ENCODE data around the gene EMILIN2.
A peak's percentile ranks its signal among the peaks of the same experiment; 100 is the strongest.

EMILIN2 gene

DNA sequence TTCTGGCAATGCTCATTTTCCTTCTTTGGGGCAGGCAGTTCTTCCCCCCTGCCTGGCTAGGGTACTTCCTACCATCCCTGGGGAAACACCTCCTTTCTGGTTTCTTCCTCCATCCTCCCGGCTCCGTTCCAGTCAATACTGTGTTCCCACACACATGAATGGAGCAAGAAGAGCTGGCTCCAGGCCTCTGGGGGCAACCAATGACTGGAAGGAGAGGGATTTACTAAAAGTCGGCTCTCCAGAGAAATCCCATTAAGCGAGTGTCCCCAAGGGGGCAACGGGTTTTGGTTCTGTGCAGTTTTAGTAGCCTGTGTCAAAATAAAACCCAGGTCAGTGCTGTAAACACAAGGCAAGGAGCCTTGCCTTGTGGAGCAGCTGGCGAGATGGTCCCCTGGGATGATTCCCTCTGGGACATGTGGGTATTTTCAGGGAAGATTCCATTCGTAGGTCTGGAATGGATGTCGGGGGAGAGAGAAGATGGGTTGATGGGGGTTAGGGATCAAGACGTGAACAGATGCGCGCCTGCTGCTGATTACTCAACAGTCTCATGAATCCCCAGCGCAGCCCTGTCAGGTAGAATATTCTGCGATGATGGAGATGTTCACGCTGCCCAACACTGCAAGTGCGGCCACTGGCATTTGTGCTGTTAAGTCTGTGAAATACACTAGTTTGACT, 32.0 kb downstream of the EMILIN2 start:
- no peak for DNase-seq (ENCODE audit: low read depth)

DNA sequence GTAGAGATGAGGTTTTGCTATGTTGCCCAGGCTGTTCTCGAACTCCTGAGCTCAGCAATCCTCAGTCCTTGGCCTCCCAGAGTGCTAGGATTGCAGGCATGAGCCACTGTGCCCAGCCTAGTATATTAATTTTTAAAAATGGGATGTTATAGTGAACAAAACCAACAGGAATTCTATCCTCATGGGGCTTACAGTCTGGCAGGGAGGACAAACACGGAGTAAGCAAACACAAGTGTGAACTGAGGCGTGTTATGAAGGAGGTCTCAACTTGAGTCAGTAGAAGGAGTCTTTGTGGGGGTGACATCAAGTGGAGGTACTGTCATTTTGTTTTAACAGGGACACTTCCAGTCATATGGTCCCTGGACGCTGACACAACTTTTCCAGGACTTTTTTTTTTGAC, 33.1 kb downstream of the EMILIN2 start:
- DNase-seq (ENCODE audit: low read depth), result no peak

DNA sequence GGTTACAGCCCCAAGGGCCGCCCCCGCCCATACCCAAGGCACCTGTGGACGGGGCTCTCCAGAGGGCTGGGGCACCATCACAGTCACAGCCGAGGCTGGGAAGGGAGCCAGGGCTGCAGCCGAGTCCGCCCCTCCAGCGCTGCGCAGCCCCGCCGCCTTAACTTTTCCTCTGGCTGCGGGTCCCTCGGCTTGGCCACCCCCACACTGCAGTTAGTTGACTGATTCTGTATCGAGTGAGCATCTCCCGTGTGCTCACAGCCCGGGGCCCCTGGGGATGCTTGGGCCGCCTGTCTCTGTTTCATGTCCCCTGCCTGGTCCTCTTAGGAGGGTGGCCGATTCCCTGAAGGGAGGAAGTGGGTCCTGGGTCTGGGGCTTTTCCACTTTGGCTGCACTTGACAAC, 33.7 kb downstream of the EMILIN2 start:
- DNase-seq (ENCODE audit: low read depth), result no peak

DNA sequence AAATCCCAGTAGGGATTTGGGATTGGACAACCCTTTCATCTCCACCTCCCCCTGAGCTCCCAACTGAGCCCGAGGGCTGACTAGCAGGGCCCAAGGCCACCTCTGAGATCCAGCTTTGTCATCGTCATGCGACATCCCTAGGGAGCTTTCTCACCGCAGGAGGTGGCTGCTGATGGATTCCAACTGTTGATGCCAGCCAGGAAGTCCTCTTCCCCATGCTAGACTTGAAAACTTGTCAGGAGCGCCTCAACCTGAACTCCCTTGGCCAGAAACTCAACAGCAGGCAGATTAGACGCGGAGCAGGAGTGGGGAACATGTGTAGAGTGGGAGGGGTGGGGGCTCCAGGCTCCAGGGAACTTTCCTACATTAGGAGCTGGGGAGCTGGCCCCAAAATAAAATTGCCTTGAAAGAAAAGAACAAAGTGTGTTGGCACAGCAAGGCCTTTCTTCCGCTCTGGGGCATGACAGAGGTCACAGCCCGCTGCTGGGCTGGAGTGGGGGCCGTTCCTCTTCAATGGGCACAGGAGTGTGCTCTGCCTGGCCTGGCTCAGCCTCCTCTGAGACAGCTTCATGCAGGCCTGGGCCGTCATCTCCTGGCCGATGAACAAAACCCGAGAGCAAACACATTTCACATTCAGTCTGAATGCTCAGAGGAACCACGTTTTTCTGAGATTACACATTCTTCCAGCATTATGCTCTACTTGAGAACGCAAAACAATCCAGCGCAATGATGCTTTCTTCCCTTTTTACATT, 34.5 kb downstream of the EMILIN2 start:
- peak; percentile 87 for DNase-seq (ENCODE audit: low read depth)

- no peak for DNase-seq (ENCODE audit: low read depth)
Measured at GRCh38 chr18:2881840-2882195, 35.0 kb downstream of the EMILIN2 start.

- DNase-seq (ENCODE audit: low read depth), result no peak
Measured at GRCh38 chr18:2882201-2882600, 35.4 kb downstream of the EMILIN2 start.

DNA sequence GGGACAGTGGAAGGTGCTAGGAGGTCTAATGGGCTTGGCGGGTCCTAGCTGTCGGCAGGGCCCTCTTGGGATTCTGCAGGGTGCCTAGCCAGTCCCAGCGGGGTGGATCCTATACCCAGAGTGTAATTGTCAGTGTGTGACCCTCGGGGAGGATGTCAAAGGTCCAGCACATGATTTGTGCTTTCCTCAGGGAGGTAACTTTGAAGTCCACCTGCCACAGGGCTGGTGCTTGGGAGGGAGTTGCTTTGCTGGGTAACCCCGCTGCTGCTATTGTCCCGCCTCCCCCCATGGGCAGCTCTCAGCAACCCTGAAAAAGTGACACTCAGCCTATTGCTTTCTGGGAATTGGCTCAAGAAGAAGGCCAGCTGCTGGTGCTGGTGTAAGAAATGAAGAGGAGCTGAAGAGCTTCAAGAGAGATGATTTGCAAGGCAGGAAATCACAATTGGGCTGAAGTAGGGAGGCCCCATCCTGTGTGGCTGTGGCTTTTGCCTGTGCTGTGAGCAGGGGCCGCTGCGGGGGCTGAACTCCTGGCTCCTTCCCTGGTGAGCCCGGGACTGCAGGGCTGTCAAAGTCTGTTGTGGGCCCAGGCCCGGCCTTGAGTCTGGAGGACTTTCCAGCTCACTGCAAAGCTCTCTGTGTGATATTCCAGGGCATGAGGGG, 36.4 kb downstream of the EMILIN2 start:
- no peak for DNase-seq (ENCODE audit: low read depth)

DNA sequence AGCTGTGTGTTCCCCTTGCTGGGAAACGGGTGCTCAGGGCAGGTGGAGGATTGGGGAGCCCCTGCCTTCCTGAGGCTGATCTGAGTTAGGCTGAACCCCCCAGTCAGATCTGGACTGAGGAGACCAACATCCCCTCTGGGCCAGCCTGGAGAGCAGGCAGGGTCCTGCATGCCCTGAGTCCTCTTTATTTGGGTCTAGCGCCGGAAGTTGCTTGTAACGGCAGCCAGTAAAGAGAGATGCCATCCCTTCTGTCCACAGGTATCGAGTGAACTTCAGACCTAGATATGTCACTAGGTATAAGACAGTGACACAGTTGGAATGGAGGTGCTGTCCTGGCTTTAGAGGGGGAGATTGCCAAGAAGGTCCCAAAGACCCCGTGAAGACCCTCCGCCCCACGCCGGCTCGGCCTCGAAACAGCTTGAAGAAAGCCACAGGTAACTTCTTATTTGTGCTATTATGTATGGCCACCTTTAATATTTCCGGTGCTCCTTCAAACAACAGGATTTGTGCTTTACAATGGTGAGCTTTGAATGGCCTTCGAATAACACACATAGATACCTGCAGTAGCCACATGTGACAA, 38.0 kb downstream of the EMILIN2 start:
- no peak for DNase-seq (ENCODE audit: low read depth)

GRCh38 chr18:2887470-2887869, 40.7 kb downstream of the EMILIN2 start:
- no peak for DNase-seq (ENCODE audit: low read depth)

GRCh38 chr18:2889761-2890192, 43.0 kb downstream of the EMILIN2 start:
- no peak for DNase-seq (ENCODE audit: low read depth)

DNA sequence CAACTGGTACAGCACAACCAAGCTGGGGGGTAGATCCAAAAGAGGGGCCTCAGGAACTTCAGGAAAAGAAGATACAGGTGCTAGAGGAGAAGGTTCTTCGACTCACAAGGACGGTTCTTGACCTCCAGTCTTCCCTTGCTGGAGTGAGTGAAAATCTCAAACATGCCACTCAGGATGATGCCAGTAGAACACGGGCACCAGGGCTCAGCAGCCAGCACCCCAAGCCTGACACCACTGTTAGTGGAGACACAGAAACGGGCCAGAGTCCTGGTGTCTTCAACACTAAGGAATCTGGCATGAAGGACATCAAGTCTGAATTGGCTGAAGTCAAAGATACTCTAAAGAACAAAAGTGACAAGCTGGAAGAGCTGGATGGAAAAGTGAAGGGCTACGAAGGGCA, 43.8 kb downstream of the EMILIN2 start:
- DNase-seq (ENCODE audit: low read depth), result no peak

DNA sequence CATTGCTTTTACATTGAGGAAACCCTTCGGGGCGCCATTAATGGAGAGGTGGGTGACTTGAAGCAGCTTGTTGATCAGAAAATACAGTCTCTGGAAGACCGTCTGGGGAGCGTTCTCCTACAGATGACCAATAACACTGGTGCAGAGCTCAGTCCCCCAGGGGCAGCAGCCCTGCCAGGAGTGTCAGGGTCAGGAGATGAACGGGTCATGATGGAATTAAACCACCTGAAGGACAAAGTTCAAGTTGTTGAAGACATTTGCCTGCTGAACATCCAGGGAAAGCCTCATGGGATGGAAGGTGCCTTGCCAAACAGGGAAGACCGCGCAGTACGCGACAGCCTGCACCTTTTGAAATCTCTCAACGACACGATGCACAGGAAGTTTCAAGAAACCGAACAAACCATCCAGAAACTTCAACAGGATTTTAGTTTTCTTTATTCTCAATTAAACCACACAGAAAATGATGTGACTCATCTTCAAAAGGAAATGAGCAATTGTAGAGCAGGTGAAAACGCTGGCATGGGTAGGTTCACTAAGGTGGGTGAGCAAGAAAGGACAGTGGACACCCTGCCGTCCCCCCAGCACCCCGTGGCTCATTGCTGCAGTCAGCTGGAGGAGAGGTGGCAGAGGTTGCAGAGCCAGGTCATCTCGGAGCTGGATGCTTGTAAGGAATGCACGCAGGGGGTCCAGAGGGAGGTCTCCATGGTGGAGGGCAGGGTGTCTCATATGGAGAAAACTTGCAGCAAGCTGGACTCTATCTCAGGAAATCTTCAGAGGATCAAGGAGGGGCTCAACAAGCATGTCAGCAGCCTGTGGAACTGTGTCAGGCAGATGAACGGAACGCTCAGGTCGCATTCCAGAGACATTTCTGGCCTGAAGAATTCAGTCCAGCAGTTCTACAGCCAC, 45.0 kb downstream of the EMILIN2 start:
- DNase-seq (ENCODE audit: low read depth), result no peak

DNA sequence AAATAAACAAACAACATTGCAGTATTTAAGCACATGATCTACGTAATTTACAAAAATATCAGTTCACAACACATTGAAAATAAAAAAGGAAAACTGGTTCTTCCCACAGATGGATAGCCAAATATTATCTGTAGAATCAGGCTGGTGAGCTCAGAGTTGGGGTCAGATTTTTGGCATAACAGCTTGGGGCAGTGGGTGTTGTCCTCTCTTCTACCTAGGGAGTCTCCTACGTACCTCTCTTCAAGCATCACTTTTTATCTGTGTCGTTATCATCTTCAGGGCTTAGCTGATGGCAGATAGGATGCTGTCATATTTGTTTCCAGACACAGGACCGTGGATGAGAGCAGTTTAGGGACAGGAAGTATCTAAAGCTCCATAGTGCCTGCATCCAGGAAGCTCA, 46.2 kb downstream of the EMILIN2 start:
- no peak for DNase-seq (ENCODE audit: low read depth)

GRCh38 chr18:2893676-2894075, 46.9 kb downstream of the EMILIN2 start:
- no peak for DNase-seq (ENCODE audit: low read depth)

DNA sequence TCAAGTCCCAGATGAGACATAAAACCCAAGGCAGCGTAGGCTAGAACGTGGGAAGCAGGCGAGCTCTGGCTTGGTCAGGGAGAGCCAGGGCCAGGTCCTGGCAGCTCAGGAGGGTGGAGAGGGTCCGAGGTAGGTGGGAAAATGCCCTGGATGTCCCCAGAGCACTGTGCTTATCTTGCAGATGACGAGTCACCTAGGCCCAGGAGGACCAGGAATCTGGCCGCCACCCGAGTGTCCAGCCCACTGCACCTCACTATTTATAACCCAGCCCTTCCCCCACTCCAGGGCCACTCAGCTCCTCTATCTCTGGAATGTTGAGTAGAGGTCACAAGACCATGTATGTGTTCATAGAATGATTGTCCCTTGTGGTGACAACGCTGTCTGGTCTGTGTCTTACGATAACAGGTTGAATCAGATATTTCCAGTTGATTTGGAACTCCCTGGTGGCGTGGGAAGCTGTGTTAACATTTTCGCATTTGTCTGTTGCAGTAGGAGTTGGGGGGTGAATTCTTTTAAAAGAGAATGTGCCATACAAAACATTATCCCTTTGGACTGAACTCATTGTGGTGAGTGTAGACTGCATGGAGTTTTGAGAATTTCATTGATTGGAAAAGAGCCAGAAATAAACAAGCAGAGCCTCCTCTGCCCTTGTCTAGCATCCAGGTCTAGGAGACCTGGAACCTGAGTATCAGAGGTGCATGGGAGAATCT, 47.5 kb downstream of the EMILIN2 start:
- DNase-seq (ENCODE audit: low read depth), result no peak

DNA sequence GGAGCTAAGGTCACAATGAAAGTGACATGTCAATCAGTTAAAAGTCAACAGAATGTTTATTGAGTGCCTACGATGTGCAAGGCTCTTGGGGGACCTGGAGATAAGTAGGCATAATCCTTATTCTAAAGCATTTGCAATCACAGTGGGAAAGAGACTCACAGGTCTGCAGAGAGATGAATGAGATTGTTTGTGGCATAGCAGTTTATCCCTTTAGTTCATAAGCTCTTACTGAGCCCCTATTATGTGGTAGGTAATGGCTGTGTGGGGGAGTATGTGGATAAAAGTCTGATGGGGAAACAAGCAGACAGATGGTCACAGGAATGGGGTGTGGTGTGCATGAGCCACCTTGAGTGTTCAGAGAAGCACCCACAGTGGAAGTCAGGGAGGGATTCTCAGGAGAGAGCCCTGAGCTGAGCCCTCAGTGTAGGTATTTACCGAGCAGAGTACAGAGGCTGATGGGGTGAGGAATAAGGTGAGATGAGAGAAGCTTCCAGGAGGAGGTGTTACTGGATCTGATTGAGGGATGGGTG, 48.1 kb downstream of the EMILIN2 start:
- DNase-seq (ENCODE audit: low read depth), result no peak

DNA sequence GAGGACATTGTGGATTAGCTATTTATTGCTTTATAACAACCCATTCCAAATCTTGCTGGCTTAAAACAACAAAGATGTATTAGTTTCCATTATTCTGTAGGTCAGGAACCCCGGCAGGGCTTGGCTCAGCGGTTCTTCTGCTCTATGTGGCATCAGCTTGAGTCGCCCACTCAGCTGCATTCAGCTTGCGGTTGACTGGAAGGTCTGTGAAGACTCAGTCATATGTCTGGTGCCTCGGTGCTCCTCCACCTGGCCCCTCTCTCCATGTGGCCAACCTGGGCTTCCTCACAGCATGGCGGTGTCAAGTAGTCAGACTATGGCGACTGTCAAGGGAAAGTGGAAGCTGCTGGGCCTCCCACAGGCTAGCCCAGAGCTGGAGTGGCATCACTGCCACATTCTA, 48.6 kb downstream of the EMILIN2 start:
- no peak for DNase-seq (ENCODE audit: low read depth)

DNA sequence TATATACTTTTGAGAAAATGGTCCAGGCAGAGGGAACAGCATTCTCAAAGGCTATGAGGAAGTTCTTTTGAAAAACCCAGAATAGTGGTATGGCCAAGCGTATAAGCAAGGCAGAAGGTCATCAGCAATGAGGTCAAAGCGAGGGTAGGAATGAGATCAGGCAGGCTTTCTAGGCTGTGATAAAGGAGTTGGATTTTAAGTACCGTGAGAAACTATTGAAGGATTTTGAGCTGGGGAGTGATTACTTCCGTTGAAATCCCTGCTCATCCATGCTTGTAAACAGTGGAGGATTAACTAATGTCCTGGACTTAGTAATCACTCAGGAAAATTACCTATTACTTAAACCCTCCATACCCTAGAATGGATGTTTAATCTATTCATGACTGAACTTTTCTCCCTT, 50.2 kb downstream of the EMILIN2 start:
- DNase-seq (ENCODE audit: low read depth), result no peak

GRCh38 chr18:2897448-2898185, 50.8 kb downstream of the EMILIN2 start:
- no peak for DNase-seq (ENCODE audit: low read depth)

GRCh38 chr18:2898186-2898640, 51.4 kb downstream of the EMILIN2 start:
- no peak for DNase-seq (ENCODE audit: low read depth)

Data from GM04503 (cell line).